NT2/D1 (cell line): Measurements from ENCODE around the gene HSF4.

Experiments used
- DNase-seq: peaks from one replicate; pipeline ENCODE4 v3.0.0-alpha.2; 2011; ENCODE audit warnings: low read depth, low spot score
- H3K27me3 ChIP-seq: 2 replicates; pipeline ENCODE4 v1.6.0; 2011; ENCODE audit warnings: mild to moderate bottlenecking; ENCODE audit not compliant: insufficient read length, insufficient read depth
- H3K36me3 ChIP-seq: 2 replicates; pipeline ENCODE4 v1.6.1; 2011; ENCODE audit warnings: mild to moderate bottlenecking, low read length, mixed read lengths; ENCODE audit not compliant: insufficient read depth, insufficient read length
- H3K4me1 ChIP-seq: 2 replicates; pipeline ENCODE4 v1.5.1; 2011; ENCODE audit not compliant: insufficient read depth, insufficient read length
- H3K4me3 ChIP-seq: 2 replicates; pipeline ENCODE4 v1.5.1; 2011; ENCODE audit warnings: low read depth; ENCODE audit not compliant: insufficient read length
- H3K9ac ChIP-seq: 2 replicates; pipeline ENCODE4 v1.6.0; 2011; ENCODE audit warnings: low read depth; ENCODE audit not compliant: insufficient read length
- H3K9me3 ChIP-seq: 2 replicates; pipeline ENCODE4 v1.5.1; 2011; ENCODE audit warnings: mild to moderate bottlenecking, low read length; ENCODE audit not compliant: insufficient read depth
- SUZ12 ChIP-seq: IDR thresholded peaks from 2 replicates; pipeline ENCODE4 v1.6.1; 2011; ENCODE audit not compliant: insufficient read length, insufficient read depth; ENCODE audit errors: extremely low read depth
- YY1 ChIP-seq: IDR thresholded peaks from 2 replicates; pipeline ENCODE4 v1.6.1; 2011; ENCODE audit not compliant: insufficient read length, insufficient read depth
- ZNF274 ChIP-seq: IDR thresholded peaks from 2 replicates; pipeline ENCODE4 v1.6.1; 2011; ENCODE audit warnings: mild to moderate bottlenecking, low read depth, low read length

HSF4 gene

DNA sequence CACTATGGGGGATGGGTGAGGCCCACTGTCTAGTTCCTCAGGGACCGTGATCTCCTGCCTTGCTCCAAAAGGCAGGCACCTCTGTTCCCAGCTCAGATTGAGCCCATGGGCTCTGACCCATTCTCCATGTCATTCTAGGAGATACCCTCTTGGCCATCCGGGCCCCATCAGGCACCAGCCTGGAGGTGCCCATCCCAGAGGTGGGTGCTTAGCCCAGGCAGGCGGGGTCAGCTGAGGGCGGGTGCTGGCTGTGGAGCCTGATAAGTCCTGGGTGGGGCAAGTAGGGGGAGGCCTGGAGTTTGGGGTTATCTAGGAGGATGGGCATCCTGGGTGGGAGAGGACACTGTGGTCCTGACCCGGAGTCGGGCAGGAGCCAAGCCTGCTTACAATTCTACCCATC is 29.7 kb downstream of the HSF4 start:
- H3K27me3 ChIP-seq = no peaks in the 10 kb centered on the region
- H3K36me3 ChIP-seq = peaks cover 66% of the 10 kb centered on the region
- peaks cover 11% of the 10 kb centered on the region for H3K4me1 ChIP-seq
- no peaks in the 10 kb centered on the region for H3K9me3 ChIP-seq
- H3K4me3 ChIP-seq = no peak overlapping the region
- TF ChIP-seq SUZ12 = no peak
- TF ChIP-seq ZNF274 = no peak
- no peak for TF ChIP-seq YY1
- H3K9ac ChIP-seq = no peak overlapping the region
- DNase-seq = no peak

DNA sequence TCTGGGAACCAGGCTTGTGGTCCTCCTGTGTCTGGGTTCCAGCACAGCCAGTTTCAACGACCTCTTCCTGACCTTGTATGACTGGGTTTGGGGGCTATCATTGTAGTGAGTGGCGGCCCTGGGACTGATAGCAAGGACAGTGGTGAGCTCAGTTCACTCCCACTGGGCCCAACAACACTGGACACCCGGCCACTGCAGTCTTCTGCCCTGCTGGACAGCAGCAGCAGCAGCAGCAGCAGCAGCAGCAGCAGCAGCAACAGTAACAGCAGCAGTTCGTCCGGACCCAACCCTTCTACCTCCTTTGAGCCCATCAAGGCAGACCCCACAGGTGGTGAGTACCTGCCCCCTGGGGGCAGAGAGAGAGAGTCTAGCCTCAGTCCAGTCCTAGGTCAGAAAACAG is 31.1 kb downstream of the HSF4 start:
- no peak for DNase-seq

DNA sequence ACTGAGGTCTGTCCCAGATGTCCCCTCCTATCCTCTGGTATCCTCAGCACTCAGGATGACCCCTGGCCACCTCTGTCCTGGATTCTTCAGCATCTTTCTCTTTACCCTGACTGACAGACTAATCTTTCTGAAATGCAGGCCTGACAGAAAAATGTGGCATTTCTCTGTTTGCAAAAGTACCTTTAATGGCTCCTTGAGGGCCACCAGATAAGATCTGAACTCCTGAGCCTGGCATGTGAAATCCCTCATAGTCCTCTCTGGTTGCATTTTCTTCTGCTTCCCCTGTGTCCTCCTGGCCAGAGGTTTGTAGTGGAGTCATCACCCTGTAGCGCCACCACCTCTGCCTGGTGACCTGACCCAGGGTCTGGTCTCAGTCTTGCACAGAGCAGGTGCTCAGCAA is 32.3 kb downstream of the HSF4 start:
- no peak for DNase-seq
- H3K4me1 ChIP-seq = peaks cover 9% of the 10 kb centered on the region
- no peak for TF ChIP-seq YY1
- TF ChIP-seq SUZ12 = no peak
- TF ChIP-seq ZNF274 = no peak
- no peaks in the 10 kb centered on the region for H3K27me3 ChIP-seq
- no peak overlapping the region for H3K9ac ChIP-seq
- H3K9me3 ChIP-seq = no peaks in the 10 kb centered on the region
- no peak overlapping the region for H3K4me3 ChIP-seq
- peaks cover 89% of the 10 kb centered on the region for H3K36me3 ChIP-seq

More for the DNA sequence above, 31.1 kb downstream of the HSF4 start:
- peaks cover 79% of the 10 kb centered on the region for H3K36me3 ChIP-seq
- peaks cover 9% of the 10 kb centered on the region for H3K4me1 ChIP-seq
- no peak overlapping the region for H3K4me3 ChIP-seq
- H3K27me3 ChIP-seq = no peaks in the 10 kb centered on the region
- TF ChIP-seq SUZ12 (no peak), ZNF274 (no peak), YY1 (no peak)
- no peak overlapping the region for H3K9ac ChIP-seq
- no peaks in the 10 kb centered on the region for H3K9me3 ChIP-seq

- no peak for DNase-seq
- no peak overlapping the region for H3K9ac ChIP-seq
- TF ChIP-seq SUZ12 (no peak), ZNF274 (no peak), YY1 (no peak)
- H3K36me3 ChIP-seq = peaks cover 94% of the 10 kb centered on the region
- no peaks in the 10 kb centered on the region for H3K27me3 ChIP-seq
- H3K4me3 ChIP-seq = no peak overlapping the region
- peaks cover 6% of the 10 kb centered on the region for H3K4me1 ChIP-seq
- H3K9me3 ChIP-seq = no peaks in the 10 kb centered on the region
Measured at GRCh38 chr16:67197704-67198103, 33.2 kb downstream of the HSF4 start.

- Histone ChIP-seq H3K27me3 (no peaks in the 10 kb centered on the region), H3K9me3 (no peaks in the 10 kb centered on the region), H3K4me1 (peaks cover under 1% of the 10 kb centered on the region), H3K4me3 (no peak overlapping the region), H3K9ac (no peak overlapping the region), H3K36me3 (peaks cover 94% of the 10 kb centered on the region)
- no peak for DNase-seq
- TF ChIP-seq YY1 (no peak), ZNF274 (no peak), SUZ12 (no peak)
Measured at GRCh38 chr16:67198238-67198734, 33.7 kb downstream of the HSF4 start.

DNA sequence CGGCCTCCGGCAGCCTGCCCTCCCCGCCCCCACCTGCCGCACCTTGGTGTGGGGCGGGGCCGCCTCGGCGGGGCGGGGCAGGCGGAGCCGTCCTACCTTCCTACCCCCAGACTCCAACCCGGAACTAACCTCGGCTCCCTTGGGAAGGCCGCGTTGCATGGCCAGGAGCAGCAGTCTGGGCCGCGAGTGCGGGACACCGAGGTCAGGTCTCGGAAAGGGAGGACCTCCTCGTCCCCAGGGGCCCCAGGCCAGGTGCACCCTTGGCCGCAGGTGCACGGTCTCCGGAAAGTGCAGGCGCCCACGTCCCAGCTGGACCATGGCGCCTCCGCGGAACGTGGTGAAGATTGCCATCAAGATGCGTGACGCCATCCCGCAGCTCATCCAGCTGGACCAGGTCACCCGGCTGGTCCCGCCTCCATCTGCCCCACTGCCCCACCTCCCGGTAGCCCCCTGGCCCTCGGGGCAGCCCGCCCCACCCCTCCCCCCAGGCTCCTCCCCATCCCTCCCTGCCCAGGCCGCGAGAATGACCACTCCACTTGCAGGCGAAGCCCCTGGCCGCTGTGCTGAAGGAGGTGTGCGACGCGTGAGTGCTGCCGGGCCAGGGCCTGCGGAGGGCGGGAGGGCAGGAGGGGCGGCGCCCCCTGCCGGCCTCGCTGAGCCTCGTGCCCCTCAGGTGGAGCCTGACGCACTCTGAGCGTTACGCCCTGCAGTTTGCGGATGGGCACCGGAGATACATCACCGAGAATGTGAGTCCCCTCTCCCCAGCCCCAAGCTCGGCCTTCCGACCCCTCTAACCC is 34.7 kb downstream of the HSF4 start, which contains the start of gene ELMO3:
ELMO3 (plus strand) TSS at position 121 of the 797 bp plus-strand sequence; CDS start at position 317, 196 bp downstream.
- H3K4me3 ChIP-seq = no peak within 1 kb of the TSS
- no peaks in the 10 kb centered on the region for H3K9me3 ChIP-seq
- H3K9ac ChIP-seq = peak within 1 kb of the TSS; percentile 32
- H3K27me3 ChIP-seq = no peaks in the 10 kb centered on the region
- no peaks in the 10 kb centered on the region for H3K4me1 ChIP-seq
- H3K36me3 ChIP-seq = peaks cover 94% of the 10 kb centered on the region
- TF ChIP-seq ZNF274 (no peak), SUZ12 (no peak), YY1 (no peak)
- no peak for DNase-seq

DNA sequence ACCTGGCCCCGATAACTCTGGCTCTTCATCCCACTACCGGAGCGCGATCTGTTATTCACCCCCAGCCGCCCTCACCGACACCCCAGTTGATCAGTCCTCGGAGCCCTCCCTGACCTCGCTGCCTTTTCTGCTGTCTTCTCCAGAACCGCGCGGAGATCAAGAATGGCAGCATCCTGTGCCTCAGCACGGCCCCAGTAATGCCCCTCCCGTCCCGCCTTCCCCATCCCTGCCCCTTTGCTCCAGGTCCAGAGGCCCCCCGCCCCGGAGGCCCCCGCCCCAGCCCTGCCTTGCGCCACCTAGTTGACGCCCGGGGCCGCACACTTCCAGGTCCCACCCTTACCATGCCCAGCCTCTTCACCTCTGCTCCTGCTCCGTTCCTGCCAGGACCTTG is 35.3 kb downstream of the HSF4 start:
- Histone ChIP-seq H3K9me3 (no peaks in the 10 kb centered on the region), H3K4me3 (no peak overlapping the region), H3K27me3 (no peaks in the 10 kb centered on the region), H3K36me3 (peaks cover 92% of the 10 kb centered on the region), H3K9ac (no peak overlapping the region), H3K4me1 (no peaks in the 10 kb centered on the region)
- DNase-seq = no peak
- TF ChIP-seq YY1 (no peak), ZNF274 (no peak), SUZ12 (no peak)
